NCI-H69 (cell line): ENCODE results near the gene NCS1.

Experiments
- DNase-seq: peaks from one replicate; lab custom pipeline; 2025; lab: John Stamatoyannopoulos, UW

Gene NCS1

GRCh38 chr9:130195638-130196037 is 23.4 kb downstream of the NCS1 start:
- no peak for DNase-seq

GRCh38 chr9:130196643-130197042 is 24.4 kb downstream of the NCS1 start:
- DNase-seq = peak; percentile 92

- no peak for DNase-seq
These were observed 25.2 kb downstream of the NCS1 start for GRCh38 chr9:130197386-130197785.

DNA sequence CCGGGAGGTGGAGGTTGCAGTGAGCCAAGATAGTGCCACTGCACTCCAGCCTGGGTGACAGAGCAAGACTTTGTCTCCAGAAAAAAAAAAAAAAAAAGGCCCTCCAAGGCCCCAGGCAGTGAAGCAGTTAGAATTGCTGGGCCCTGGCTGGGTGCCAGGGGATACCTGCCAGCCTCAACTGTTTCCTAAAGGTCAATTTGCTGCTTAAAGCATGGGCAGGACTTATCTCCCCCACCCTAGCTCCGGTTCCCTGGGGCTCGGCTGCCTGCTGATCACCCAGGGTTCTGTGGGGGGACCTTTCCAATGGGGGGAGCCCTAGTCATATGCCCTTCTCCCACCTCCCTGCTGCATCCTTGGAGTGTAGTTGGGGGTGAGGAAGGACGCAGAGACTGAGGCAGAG is 25.7 kb downstream of the NCS1 start:
- DNase-seq = peak; percentile 85

- DNase-seq = peak; percentile 26
These were observed 26.4 kb downstream of the NCS1 start for GRCh38 chr9:130198501-130199179.

DNA sequence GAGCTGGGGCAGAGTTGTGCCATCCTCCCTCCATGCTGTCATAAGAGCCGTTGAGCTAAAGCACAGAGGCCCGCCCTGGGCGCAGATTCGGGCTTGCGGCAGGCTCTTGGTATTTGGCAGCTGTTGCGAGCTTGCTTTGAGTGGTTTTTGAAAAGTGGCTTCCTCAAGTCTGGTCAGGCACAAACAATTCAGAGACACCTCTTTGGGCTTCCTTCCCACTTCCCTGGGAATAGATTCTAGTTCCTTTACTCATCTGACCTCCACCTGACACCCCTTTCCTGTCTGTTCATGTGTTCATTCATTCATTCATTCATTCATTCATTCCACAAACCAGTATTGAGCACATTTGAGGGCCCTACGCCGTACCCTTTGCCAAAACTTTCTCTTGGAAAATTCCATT is 27.4 kb downstream of the NCS1 start:
- no peak for DNase-seq

GRCh38 chr9:130200038-130200849 is 28.0 kb downstream of the NCS1 start:
- DNase-seq = peak; percentile 20

GRCh38 chr9:130201399-130201873 is 29.2 kb downstream of the NCS1 start:
- no peak for DNase-seq

DNA sequence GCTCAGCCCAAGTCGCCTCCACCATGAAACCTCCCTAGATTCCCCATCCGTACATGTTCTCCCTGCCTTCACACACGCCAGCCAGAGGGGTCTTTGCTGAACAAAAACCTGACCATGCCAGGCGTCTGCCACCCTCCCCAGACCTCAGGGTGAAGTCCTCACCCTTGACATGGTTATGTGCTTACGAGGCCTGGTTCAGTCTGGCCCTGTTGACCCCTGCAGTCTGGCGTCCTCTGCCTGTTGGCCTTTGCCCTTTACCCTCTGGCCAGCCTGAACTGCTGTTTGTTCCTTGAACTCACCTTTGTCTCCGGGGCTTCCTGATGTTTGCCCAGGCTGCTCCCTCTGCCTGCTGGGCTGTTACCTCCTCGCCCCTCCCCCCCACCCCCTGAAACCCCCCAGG is 29.8 kb downstream of the NCS1 start:
- DNase-seq = no peak

- no peak for DNase-seq
These were observed 32.1 kb downstream of the NCS1 start for GRCh38 chr9:130204341-130204740.

DNA sequence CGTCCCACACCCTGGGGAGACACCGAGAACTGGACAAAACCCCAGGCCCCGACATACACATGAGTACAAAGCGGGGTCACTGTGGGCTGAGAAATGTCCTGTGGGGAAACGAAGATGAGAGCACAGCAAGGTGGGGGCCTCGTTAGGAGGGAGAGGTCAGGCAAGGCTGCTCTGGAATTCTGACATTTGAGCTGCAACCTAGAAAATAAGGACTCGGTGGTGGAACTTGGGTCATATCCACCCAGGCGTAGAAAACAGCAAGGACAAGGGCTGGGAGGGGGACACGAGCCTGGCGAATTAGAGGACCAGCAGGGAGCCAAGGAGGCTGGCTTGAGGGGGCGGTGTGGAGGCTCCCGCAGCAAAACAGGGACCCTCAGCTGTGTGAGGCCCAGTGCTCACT is 32.8 kb downstream of the NCS1 start:
- DNase-seq = no peak

- DNase-seq = no peak
These were observed 33.7 kb downstream of the NCS1 start for GRCh38 chr9:130205912-130206311.

GRCh38 chr9:130206579-130206978 is 34.4 kb downstream of the NCS1 start:
- DNase-seq = no peak

DNA sequence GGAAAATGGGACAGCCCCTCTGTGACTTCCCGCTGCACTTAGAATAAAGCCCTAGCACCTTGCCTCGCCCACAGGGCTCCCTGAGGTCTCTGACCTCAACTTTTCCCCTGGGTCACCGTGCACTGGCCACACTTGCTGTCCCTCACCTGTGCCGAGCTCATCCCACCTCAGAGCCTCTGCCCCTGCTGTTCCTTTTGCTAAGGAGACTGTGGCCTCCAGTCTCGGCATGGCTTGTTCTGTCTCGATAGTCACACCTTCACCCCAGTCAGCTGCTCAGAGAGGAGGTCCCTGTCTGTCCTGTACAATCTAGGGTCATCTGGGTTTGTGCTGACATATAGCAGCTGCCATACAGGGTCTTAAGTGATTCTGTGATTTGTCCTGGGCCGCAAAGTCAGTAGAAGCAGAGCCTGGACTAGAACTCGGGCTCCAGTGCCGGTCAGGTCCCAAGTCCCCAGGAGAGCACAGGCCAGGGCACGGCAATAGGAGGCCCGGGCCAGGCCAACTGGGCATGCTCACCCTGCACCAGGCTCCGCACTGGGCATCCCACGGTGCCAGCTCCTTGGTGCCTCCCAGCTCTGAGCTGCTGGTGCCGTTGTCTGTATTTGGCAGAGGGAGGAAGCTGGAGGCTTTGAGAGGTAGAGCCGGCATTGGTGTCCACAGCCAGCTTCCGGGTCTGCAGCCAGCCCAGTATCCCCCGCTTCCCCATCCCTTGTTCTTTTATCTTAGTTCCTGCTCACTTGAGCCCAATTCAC is 35.2 kb downstream of the NCS1 start:
- DNase-seq = no peak

DNA sequence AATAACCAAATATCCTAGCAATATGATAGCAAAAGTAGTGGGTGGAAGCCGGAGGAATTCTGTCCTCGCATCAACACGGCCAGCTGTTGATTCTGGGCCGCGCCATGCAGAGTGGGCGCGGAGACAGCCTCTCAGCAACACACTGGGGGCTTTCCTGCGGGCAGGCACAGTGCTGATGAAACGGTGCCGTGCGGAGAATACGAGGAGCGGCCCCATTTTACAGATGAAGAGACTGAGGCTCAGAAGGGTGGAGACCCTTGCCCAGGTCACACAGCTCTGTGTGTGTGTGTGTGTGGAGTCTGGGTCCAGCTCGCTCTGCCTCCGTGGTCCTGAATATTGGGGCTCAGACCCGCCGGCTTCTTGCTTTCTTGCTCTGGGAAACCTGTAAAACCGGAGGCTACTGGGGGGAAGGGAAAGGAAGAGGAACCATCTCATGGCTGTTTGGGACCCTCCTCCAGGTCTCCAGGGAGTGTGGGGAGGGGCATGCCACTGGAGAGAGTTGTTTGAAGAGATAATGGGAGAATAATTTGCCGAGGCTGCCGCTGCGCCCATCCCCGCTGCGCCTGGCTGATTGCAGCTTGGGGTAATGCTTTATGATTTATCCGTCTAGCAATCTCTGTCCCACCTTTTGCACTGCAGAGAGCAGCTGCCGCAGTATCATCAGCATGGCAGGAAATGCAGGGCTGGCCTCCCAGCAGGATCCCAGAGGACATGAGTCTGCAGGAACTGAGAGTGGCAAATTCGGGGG is 36.6 kb downstream of the NCS1 start:
- peak; percentile 97 for DNase-seq

GRCh38 chr9:130209422-130209821 is 37.2 kb downstream of the NCS1 start:
- DNase-seq = no peak

DNA sequence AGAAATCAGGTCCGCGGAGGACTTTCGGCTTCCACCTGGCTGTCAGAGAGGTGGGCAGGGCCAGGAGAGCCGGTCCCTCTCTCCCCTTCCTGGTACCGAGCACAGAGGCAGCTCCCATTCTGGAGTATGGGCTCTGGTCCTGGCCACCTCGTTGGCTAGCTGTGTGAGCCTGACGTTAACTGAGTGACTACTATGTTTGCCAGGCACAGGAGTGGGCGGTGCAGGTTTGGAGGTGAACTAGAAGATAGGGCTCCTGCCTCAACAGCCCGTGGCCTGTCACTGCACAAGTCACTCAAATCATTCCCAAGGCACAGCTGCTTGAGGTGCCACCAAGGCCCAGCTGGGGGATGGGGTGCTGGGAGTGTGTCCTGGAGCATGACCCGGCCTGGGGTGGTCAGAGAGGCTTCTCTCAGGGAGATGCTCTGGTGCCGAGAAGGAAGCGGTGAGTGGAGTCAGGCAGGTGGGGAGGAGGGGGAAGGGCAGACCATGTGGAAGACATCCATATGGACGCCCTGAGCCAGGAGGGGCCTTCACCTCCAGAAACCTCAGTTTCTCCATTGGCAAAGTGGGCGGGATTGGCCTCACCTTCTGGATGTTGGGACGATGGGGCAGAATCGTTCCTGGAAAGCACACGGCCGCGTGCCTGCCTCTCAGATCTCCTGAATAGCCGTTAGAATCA is 39.5 kb downstream of the NCS1 start:
- no peak for DNase-seq

DNA sequence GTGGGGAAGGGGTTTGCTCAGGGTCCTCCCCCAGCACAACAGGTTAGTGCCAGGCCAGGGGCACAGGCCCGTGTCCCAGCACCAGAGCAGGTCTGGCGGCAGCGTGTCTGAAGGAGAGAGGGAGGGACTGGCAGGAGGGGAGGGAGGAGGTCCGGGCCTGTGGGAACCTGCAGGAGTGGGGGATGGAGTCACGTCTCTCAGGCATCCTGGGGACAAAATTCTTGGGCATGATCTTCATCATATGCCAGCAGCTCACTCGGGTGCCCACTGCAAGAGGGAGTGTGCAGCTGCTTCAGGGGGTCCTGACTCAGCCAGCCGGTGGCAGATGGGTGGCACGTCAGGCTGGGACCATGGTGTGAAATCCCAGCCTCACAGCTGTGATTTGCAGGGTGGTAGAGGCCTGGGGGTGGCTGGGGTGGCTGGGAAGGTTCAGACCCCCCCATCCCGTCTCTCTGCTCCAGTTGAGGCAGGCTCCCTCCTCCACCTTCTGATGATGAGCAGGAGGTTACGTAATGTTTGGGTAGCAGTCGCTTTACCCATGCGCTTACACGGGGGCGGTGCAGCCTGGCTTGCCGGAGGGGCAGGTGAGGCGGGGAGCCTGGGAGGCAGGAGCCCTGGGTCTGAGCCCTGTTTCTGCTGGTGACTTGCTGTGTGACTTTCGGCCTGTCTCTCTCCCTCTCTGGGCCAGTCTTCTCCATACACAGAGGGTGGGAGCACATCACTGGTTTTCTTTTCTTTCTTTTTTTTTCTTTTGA is 40.5 kb downstream of the NCS1 start:
- DNase-seq = no peak

DNA sequence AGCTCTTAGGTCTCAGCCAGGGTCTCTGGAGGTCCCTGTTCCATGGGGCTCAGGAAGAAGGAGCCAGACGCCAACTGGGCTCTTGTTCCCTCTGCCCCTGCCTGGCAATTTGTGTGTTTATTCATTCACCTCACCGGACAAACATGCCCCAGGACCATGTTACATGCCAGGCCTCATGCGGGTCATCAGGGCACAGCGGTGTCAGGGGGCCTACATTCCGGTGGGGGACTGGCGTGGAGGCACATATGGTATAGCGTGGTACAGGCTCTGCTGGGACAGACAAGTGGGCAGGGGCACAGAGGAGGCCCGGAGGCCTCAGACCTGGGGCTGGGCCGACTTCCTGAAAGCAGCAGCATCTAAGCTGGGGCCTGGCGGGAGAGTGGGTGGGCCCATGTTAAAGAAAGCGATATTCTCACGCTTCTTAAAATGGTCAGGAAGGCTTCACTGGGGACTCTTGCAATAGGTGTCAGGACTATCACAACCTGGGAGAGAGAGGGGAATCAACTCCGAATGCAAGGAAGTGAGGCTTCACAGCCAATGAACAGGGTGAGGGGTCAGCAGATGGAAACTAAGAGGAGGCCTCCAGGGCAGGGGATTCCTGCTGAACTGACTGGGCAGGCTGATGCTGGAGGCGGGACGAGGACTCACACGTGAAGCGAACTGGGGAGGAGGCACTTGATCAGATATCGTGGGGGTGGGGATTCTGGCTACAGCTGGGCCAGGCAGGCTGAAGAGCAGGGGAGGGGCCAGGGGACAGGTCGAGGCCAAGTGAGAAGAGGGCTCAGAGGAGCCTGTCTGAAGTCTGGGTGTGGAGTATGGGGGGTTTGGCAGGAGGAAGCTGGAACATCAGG is 41.9 kb downstream of the NCS1 start:
- peak; percentile 31 for DNase-seq
